WTC11 (cell line): ENCODE results near the gene PLXNB2. TPM values are rescaled to one million over a fixed set of nuclear protein-coding genes. Genes with fewer than 3 reads are reported as not detected.
A peak's percentile ranks its signal among the peaks of the same experiment; 100 is the strongest.

Experiments used
- ATAC-seq: fragments of 200-7000 bp; cut with Tn5 transposase; 2 replicates; pipeline ENCODE4 v1.10.0; 2021; ENCODE audit warnings: mild to moderate bottlenecking, moderate library complexity
- CTCF ChIA-PET: fragments of 300-600 bp; sonication (Branson Sonifier 250); formaldehyde crosslinking; loops from one replicate; lab custom pipeline; 2021; ENCODE audit warnings: antibody characterized with exemption; lab: Charles Lee
- POLR2A ChIA-PET: fragments of 350-600 bp; sonication (Branson Sonifier 250); formaldehyde crosslinking; loops from one replicate; lab custom pipeline; 2021; ENCODE audit warnings: antibody characterized with exemption; lab: Charles Lee
- DNase-seq: peaks from one replicate; pipeline ENCODE4 v3.0.0; 2021; ENCODE audit warnings: low spot score
- H3K27ac Mint-ChIP-seq: 2 replicates; pipeline ENCODE4 v1.8.0; 2021; ENCODE audit warnings: mixed read lengths
- H3K27me3 Mint-ChIP-seq: 2 replicates; pipeline ENCODE4 v1.8.0; 2021; ENCODE audit warnings: low read depth, mild to moderate bottlenecking, moderate library complexity, mixed read lengths
- H3K36me3 Mint-ChIP-seq: 2 replicates; pipeline ENCODE4 v1.8.0; 2021; ENCODE audit warnings: mixed read lengths
- H3K4me1 Mint-ChIP-seq: 2 replicates; pipeline ENCODE4 v1.8.0; 2022; ENCODE audit warnings: mixed read lengths
- H3K4me3 Mint-ChIP-seq: 2 replicates; pipeline ENCODE4 v1.8.0; 2021; ENCODE audit warnings: mild to moderate bottlenecking, moderate library complexity, mixed read lengths
- H3K9me3 Mint-ChIP-seq: 2 replicates; pipeline ENCODE4 v1.8.0; 2021; ENCODE audit warnings: mixed read lengths
- AFF4 ChIP-seq: sonication (generic); formaldehyde crosslinking; IDR thresholded peaks from 2 replicates; pipeline ENCODE4 v1.8.1; 2023; ENCODE audit warnings: mild to moderate bottlenecking, missing genetic modification reagents, borderline replicate concordance
- ESRRA ChIP-seq: sonication (generic); formaldehyde crosslinking; IDR thresholded peaks from 2 replicates; pipeline ENCODE4 v1.8.1; 2022; ENCODE audit warnings: mild to moderate bottlenecking, missing genetic modification reagents, borderline replicate concordance
- FOXK1 ChIP-seq: sonication (generic); formaldehyde crosslinking; IDR thresholded peaks from 2 replicates; pipeline ENCODE4 v1.8.0; 2022; ENCODE audit warnings: mild to moderate bottlenecking, moderate library complexity, missing genetic modification reagents
- FOXP1 ChIP-seq: sonication (generic); formaldehyde crosslinking; IDR thresholded peaks from 2 replicates; pipeline ENCODE4 v1.8.0; 2022; ENCODE audit warnings: missing genetic modification reagents, mild to moderate bottlenecking, moderate library complexity, borderline replicate concordance
- GTF2I ChIP-seq: fragments of 250-450 bp; sonication (Bioruptor Pico); conservative IDR thresholded peaks from 2 replicates; pipeline ENCODE4 v1.4.0; 2021; ENCODE audit warnings: mild to moderate bottlenecking
- IRF2 ChIP-seq: sonication (generic); formaldehyde crosslinking; IDR thresholded peaks from 2 replicates; pipeline ENCODE4 v1.8.0; 2022; ENCODE audit warnings: low read depth, missing genetic modification reagents, borderline replicate concordance
- KAT7 ChIP-seq: sonication (generic); formaldehyde crosslinking; IDR thresholded peaks from 2 replicates; pipeline ENCODE4 v1.8.1; 2023; ENCODE audit warnings: missing genetic modification reagents, mild to moderate bottlenecking, borderline replicate concordance
- MYBL2 ChIP-seq: sonication (generic); formaldehyde crosslinking; IDR thresholded peaks from 2 replicates; pipeline ENCODE4 v1.8.1; 2023; ENCODE audit warnings: mild to moderate bottlenecking, moderate library complexity, missing genetic modification reagents
- NFE2L1 ChIP-seq: sonication (generic); formaldehyde crosslinking; IDR thresholded peaks from 2 replicates; pipeline ENCODE4 v1.8.1; 2023; ENCODE audit warnings: missing genetic modification reagents
- NR3C1 ChIP-seq: sonication (generic); formaldehyde crosslinking; conservative IDR thresholded peaks from 2 replicates; pipeline ENCODE4 v1.8.1; 2023; ENCODE audit warnings: low read depth, mild to moderate bottlenecking, missing genetic modification reagents
- OVOL2 ChIP-seq: fragments of 250-450 bp; sonication (Bioruptor Pico); IDR thresholded peaks from 2 replicates; pipeline ENCODE4 v1.9.0; 2021; ENCODE audit warnings: mild to moderate bottlenecking, borderline replicate concordance
- RELA ChIP-seq: sonication (generic); formaldehyde crosslinking; IDR thresholded peaks from 2 replicates; pipeline ENCODE4 v1.8.1; 2022; ENCODE audit warnings: missing genetic modification reagents, mild to moderate bottlenecking, borderline replicate concordance
- RORB ChIP-seq: fragments of 250-450 bp; sonication (Bioruptor Pico); IDR thresholded peaks from 2 replicates; pipeline ENCODE4 v1.9.0; 2021; ENCODE audit warnings: mild to moderate bottlenecking
- TEAD1 ChIP-seq: sonication (generic); formaldehyde crosslinking; IDR thresholded peaks from 2 replicates; pipeline ENCODE4 v1.8.0; 2022; ENCODE audit warnings: mild to moderate bottlenecking, missing genetic modification reagents
- TEAD4 ChIP-seq: sonication (generic); formaldehyde crosslinking; IDR thresholded peaks from 2 replicates; pipeline ENCODE4 v1.8.0; 2022; ENCODE audit warnings: mild to moderate bottlenecking, missing genetic modification reagents
- USF2 ChIP-seq: sonication (generic); formaldehyde crosslinking; IDR thresholded peaks from 2 replicates; pipeline ENCODE4 v1.8.1; 2023; ENCODE audit warnings: mild to moderate bottlenecking, missing genetic modification reagents, moderate library complexity
- ZNF138 ChIP-seq: sonication (generic); formaldehyde crosslinking; conservative IDR thresholded peaks from 2 replicates; pipeline ENCODE4 v1.8.1; 2022; ENCODE audit warnings: mild to moderate bottlenecking, moderate library complexity, missing genetic modification reagents
- ZNF396 ChIP-seq: fragments of 250-450 bp; sonication (Bioruptor Pico); IDR thresholded peaks from 2 replicates; pipeline ENCODE4 v1.8.0; 2021; ENCODE audit warnings: mild to moderate bottlenecking, moderate library complexity, borderline replicate concordance
- ZNF416 ChIP-seq: fragments of 250-450 bp; sonication (Bioruptor Pico); IDR thresholded peaks from 2 replicates; pipeline ENCODE4 v1.9.0; 2021; ENCODE audit warnings: mild to moderate bottlenecking, inconsistent platforms
- ZNF425 ChIP-seq: fragments of 250-450 bp; sonication (Bioruptor Pico); conservative IDR thresholded peaks from 2 replicates; pipeline ENCODE4 v1.9.0; 2021; ENCODE audit warnings: mild to moderate bottlenecking
- ZNF671 ChIP-seq: fragments of 250-450 bp; sonication (Bioruptor Pico); IDR thresholded peaks from 2 replicates; pipeline ENCODE4 v1.8.0; 2021; ENCODE audit warnings: mild to moderate bottlenecking
- total RNA-seq: library from RNA; stranded (reverse); gene quantifications from 3 replicates; pipeline ENCODE4 v1.2.3, GENCODE V29; 2021
- TF ChIP-seq, protein P1 (sequence below): sonication (generic); formaldehyde crosslinking; IDR thresholded peaks from 2 replicates; pipeline ENCODE4 v1.8.1; 2023; ENCODE audit warnings: mild to moderate bottlenecking, missing genetic modification reagents, moderate library complexity
- TF ChIP-seq, protein P2 (sequence below): sonication (generic); formaldehyde crosslinking; IDR thresholded peaks from 2 replicates; pipeline ENCODE4 v1.8.1; 2023; ENCODE audit warnings: mild to moderate bottlenecking, missing genetic modification reagents

PLXNB2 gene
- total RNA-seq, 1 experiment from 2014 or later, result 113 TPM

- DNase-seq (no peak), ATAC-seq (no peak)
- peaks cover 4% of the 10 kb centered on the region; the same call in 1 of the 2 replicates for H3K4me1 Mint-ChIP-seq
- no peaks in the 10 kb centered on the region for H3K36me3 Mint-ChIP-seq
- ChIA-PET CTCF (interaction anchor here (0.6 to 3.4 kb wide), 10 partner anchors 8 to 423 kb away, joined by 3 to 22 read pairs (median 8); partner anchors contain the start of genes DENND6B and SHANK3), POLR2A (interaction anchor here (1.9 kb wide), 1 partner anchor 22 kb away, joined by 7 read pairs; no protein-coding TSS in a partner anchor)
- no peaks in the 10 kb centered on the region for H3K9me3 Mint-ChIP-seq
- no peak for TF ChIP-seq ZNF416
- TF ChIP-seq TEAD1 (CRISPR knock-in tag), result no peak
- no peak for TF ChIP-seq IRF2 (CRISPR knock-in tag)
- TF ChIP-seq AFF4 (CRISPR knock-in tag), result no peak
- TF ChIP-seq RORB (CRISPR knock-in tag), result no peak
- TF ChIP-seq ZNF396 (CRISPR knock-in tag), result no peak
- no peak for TF ChIP-seq FOXP1
- TF ChIP-seq KAT7 (CRISPR knock-in tag), result no peak
- no peak for TF ChIP-seq NFE2L1 (CRISPR knock-in tag)
- no peak for TF ChIP-seq USF2
- TF ChIP-seq ZNF138 (CRISPR knock-in tag), result no peak
- TF ChIP-seq NR3C1 (CRISPR knock-in tag), result no peak
- no peak; the same call in 1 of the 2 replicates for TF ChIP-seq FOXK1 (CRISPR knock-in tag)
- TF ChIP-seq GTF2I, result no peak
- TF ChIP-seq, protein P1, sequence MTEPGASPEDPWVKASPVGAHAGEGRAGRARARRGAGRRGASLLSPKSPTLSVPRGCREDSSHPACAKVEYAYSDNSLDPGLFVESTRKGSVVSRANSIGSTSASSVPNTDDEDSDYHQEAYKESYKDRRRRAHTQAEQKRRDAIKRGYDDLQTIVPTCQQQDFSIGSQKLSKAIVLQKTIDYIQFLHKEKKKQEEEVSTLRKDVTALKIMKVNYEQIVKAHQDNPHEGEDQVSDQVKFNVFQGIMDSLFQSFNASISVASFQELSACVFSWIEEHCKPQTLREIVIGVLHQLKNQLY (CRISPR knock-in tag), result no peak
- TF ChIP-seq MYBL2 (CRISPR knock-in tag), result no peak
- no peak for TF ChIP-seq ZNF425
- peak overlapping the region; percentile 72 for H3K4me3 Mint-ChIP-seq
- no peak overlapping the region for H3K27ac Mint-ChIP-seq
- H3K27me3 Mint-ChIP-seq, result no peaks in the 10 kb centered on the region; the same call in 1 of the 2 replicates
These were observed 57.2 kb downstream of the PLXNB2 start for GRCh38 chr22:50250249-50250554.

DNA sequence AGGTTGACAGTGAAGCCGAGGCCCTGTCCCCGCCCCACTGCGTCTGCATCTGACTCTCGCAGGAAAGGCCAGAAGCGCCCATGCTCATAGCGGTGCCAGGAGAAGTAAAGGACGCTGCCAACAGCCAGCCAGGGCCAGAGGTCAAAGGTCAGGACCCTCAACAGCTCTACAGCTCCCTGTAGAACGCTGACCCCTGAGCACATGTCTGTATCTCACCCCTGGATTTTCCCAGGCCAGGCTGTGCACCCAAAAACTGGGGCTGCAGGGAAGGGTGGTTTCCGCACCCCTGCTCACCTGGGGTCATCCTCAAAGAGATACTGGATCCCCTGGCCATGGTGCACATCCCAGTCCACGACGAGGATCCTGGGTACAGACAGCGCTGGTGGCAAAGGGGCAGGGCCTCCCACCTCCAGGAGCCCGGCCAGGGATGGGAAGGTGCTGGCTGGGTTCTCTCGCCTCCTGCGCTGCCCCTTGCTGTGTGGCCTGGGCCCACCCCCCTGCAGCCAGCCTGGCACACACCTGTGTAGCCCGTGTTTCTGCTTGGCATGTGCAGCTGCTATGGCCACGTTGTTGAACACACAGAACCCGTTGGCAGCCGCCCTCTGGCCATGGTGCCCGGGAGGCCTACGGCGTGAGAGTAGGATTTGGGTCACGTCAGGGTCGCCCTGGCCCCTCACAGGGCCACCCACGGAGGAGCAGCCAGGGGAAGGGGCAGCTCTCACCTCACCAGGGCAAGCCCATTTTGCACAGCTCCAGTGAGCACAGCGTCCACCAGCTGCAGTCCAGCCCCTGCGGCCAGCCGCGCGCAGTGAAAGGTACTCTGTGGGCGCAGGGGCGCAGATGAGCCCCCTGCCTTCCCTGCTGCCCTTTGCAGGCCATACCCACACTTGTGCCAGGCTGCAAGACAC lies 57.9 kb downstream of the PLXNB2 start:
- ChIA-PET CTCF (interaction anchor here (0.6 to 1.9 kb wide), 2 partner anchors 92 to 423 kb away, joined by 3 to 17 read pairs; partner anchors contain the start of gene SHANK3), POLR2A (no interaction called here)
- Mint-ChIP-seq H3K36me3 (0 out of 2 replicates have a peak, but pooled peaks cover 2% of the 10 kb centered on the region), H3K27me3 (no peaks in the 10 kb centered on the region; the same call in 1 of the 2 replicates), H3K4me3 (peak overlapping the region; percentile 72), H3K4me1 (peaks cover 4% of the 10 kb centered on the region; the same call in 1 of the 2 replicates), H3K27ac (no peak overlapping the region), H3K9me3 (no peaks in the 10 kb centered on the region)
- DNase-seq (no peak), ATAC-seq (no peak)
- TF ChIP-seq, protein P2, sequence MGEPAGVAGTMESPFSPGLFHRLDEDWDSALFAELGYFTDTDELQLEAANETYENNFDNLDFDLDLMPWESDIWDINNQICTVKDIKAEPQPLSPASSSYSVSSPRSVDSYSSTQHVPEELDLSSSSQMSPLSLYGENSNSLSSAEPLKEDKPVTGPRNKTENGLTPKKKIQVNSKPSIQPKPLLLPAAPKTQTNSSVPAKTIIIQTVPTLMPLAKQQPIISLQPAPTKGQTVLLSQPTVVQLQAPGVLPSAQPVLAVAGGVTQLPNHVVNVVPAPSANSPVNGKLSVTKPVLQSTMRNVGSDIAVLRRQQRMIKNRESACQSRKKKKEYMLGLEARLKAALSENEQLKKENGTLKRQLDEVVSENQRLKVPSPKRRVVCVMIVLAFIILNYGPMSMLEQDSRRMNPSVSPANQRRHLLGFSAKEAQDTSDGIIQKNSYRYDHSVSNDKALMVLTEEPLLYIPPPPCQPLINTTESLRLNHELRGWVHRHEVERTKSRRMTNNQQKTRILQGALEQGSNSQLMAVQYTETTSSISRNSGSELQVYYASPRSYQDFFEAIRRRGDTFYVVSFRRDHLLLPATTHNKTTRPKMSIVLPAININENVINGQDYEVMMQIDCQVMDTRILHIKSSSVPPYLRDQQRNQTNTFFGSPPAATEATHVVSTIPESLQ (CRISPR knock-in tag), result no peak
- TF ChIP-seq ZNF425 (no peak), TEAD4 (CRISPR knock-in tag) (no peak), RELA (CRISPR knock-in tag) (no peak), ESRRA (no peak), ZNF671 (no peak), OVOL2 (CRISPR knock-in tag) (no peak)
